ENCODE data around the gene SLC38A8.

GRCh38 chr16:84082110-84082509 is 39.5 kb upstream of the SLC38A8 start:
- no peak for TF ChIP-seq EZH2phosphoT487 (IDR thresholded peaks at IDR 0.05; ENCODE audit: borderline replicate concordance, low read length)
- TF ChIP-seq, protein P1, sequence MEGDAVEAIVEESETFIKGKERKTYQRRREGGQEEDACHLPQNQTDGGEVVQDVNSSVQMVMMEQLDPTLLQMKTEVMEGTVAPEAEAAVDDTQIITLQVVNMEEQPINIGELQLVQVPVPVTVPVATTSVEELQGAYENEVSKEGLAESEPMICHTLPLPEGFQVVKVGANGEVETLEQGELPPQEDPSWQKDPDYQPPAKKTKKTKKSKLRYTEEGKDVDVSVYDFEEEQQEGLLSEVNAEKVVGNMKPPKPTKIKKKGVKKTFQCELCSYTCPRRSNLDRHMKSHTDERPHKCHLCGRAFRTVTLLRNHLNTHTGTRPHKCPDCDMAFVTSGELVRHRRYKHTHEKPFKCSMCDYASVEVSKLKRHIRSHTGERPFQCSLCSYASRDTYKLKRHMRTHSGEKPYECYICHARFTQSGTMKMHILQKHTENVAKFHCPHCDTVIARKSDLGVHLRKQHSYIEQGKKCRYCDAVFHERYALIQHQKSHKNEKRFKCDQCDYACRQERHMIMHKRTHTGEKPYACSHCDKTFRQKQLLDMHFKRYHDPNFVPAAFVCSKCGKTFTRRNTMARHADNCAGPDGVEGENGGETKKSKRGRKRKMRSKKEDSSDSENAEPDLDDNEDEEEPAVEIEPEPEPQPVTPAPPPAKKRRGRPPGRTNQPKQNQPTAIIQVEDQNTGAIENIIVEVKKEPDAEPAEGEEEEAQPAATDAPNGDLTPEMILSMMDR (IDR thresholded peaks at IDR 0.05; ENCODE audit: low read depth, low read length, poor library complexity, severe bottlenecking) = no peak

Measured in DOHH2 (cell line).